GM18873 (cell line): Measurements from ENCODE around the gene ANAPC1.
"Not testable (repeated sequence)": the region's sequence is repeated elsewhere in the genome, so short reads cannot be mapped to it uniquely, and the experiment has no call there.

Source experiments
- ATAC-seq: cut with Tn5 transposase; IDR thresholded peaks from one replicate; pipeline ENCODE4 v1.9.1; 2021; ENCODE audit warnings: mild to moderate bottlenecking, moderate library complexity, moderate number of reproducible peaks; ENCODE audit not compliant: unreplicated experiment, low FRiP score

Gene ANAPC1

DNA sequence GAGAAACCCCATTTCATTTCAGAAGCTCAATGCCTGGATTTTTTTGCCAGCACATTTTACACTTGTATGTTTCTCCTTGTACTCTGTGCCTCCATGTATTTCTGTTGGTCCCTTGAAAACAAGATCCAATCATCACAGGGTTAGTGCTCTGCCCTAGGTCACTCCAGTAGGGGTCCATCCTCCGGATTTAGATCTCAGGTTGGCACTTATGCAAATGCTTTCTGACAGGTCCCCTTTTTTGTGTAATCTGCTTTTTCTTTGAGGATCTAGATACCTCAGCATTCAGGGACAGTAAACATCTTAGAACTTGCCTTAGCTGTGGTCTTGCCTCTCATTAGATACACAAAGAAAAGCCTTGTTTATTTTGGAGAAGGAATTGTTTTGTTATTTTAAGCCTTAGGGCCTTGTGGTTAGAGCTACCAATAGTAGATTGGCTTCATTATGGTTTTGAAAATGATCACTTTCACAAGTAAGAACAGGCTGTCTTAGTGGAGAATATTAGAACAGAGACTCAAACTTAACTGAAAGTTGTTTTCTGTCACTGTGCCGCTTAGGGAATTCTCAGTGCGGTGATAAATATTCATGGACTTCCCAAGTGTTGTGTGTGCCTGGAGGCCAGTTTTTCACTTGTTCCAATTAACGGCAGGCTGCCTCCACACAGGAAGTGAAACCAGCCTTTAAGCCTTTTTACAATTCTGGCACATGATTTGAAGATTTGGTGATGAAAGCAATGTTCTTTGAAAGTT, 22.2 kb upstream of the ANAPC1 start:
- no peak for ATAC-seq

DNA sequence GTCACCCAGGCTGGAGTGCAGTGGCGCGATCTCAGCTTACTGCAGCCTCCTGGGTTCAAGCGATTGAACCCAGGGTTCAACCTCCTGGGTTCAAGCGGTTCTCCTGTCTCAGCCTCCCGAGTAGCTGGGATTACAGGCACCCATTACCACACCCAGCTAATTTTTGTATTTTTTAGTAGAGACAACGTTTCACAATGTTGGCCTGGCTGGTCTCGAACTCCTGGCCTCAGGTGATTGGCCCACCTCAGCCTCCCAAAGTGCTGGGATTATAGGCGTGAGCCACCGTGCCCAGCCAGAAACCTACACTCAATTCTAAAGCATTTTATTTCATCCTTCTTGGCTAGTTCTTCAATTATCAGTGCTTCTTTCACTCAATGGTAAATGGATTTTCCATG, 21.5 kb upstream of the ANAPC1 start:
- not testable (repeated sequence) for ATAC-seq

DNA sequence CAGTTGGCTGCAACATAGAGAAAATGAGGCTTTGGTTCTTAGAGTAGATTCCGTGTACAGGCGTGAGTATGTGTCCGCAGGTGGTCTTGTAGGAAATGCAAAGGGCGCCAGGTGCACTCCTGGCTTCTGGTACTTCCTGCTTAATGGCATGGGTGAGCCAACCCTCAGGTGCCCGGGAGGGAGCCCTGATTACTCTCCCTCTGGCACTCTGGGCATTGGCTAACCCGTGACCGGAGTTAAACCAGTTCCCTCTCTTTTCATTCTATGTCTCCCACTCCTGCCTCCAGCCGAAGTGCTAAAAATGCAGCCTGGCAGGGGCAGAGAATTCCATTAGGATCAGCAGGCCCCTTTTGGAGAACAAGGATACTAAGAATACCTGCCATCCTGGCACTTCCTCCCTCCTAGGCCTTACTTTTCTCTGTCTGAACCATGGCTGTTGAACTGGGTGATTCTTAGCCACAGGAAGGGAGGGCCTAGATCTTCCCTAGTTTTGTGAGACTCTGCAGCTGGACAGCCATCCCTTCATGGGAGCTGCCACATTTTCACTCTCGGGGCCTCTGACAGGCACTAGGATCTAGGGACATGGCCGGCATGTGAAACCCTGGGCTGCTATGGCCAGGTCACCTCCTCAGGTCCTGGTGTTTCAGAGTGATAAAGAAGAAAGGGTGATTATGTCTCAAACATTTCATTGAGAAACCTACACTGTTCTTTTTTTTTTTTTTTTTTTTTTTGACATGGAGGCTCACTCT, 20.9 kb upstream of the ANAPC1 start:
- no peak for ATAC-seq

DNA sequence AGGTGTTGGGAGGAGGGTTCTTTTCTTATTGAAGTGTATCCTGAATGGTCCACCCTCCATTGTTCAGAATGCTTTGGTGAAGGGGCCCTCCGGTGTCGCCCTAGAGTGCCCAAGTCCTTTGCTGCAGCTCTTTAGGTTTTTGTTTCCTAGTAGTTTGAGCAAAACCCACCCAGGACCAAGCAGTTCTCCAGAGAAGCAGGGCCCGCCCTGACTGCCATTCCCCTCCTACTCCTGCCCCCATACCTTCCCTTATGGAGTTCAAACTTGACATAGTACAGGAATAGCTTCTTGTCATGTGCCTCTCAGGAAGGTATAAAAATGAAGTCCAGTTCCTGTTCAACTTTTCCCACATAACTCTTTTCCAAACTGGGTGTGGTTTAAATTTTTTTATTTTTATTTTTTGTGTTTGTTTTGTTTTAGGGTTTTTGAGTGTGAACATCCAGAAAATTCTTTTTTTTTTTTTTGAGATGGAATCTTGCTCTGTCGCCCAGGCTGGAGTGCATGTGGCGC, 20.0 kb upstream of the ANAPC1 start:
- ATAC-seq = no peak

DNA sequence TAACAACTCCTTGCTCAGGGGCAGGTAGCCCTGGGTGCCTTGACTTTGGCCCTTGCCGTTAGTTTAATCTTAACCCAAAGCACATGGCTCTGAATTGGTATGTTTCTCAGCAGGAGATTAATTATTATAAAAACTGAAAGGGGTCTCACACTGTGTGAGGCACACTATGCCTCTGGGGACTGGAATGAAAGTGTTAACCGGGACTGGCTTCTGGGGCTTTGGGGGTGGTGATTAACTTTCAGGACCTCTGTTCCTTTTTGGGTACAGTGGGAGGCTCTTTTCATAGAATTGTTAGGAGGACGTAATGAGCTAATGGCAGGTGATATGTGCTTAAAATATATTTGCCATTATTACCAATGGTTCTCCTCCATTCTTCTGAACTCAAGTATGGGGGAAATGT, 19.5 kb upstream of the ANAPC1 start:
- no peak for ATAC-seq

DNA sequence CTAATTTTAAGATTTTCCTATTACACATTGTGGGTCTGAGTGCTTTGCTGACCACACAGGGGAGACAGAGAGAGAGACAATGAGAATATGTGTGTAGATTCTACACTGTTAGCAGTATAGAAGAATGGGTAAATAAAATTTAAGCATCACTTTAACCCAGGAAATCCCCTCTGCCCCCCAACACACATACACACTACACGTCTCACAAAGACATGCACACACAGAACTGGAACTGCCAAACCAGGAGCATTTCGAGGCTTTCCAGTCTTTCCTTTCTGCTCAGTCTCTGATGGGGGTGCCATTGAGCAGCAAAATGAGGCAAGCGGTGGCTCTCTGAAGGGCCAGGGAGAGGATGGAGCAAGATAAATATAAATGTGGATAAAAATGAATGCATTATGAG, 16.9 kb upstream of the ANAPC1 start:
- ATAC-seq = no peak

DNA sequence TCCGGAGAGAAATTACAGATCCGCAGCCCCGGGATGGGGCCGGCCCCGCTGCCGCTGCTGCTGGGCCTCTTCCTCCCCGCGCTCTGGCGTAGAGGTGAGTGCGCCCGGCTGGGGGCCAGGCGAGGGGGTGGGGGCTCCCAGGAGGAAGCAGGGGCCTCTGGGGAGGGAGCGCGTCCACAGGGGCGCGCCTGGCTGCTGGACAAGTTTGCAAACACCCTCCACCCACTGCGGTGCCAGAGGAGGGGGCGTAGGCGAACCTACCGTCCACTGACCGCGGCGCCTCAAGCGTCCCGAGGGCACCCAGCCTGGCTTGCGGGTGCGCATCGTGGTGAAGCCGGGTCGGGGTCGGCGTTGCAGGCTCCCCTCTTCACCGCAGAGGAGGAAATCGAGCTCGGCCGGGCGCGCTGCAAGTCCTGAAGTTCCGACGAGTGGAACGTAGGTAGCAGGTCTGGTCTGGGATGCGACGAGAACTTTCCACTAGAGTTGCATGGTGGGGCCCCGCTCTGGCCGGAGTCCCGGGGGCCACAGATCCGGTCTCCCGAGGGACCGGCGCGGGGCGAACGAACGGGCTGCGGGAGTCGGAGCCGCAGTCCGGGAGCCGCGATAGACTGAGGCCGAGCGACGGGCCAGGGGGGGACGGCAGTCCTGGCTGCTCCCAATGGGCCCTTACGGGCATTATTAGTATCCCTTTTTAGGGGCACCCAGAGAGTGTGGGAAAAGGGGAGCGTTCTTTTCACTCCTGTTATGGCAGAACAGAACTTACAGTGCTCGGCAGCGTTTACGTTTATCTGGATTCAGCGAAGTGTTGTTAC, 14.9 kb upstream of the ANAPC1 start:
- ATAC-seq = no peak

DNA sequence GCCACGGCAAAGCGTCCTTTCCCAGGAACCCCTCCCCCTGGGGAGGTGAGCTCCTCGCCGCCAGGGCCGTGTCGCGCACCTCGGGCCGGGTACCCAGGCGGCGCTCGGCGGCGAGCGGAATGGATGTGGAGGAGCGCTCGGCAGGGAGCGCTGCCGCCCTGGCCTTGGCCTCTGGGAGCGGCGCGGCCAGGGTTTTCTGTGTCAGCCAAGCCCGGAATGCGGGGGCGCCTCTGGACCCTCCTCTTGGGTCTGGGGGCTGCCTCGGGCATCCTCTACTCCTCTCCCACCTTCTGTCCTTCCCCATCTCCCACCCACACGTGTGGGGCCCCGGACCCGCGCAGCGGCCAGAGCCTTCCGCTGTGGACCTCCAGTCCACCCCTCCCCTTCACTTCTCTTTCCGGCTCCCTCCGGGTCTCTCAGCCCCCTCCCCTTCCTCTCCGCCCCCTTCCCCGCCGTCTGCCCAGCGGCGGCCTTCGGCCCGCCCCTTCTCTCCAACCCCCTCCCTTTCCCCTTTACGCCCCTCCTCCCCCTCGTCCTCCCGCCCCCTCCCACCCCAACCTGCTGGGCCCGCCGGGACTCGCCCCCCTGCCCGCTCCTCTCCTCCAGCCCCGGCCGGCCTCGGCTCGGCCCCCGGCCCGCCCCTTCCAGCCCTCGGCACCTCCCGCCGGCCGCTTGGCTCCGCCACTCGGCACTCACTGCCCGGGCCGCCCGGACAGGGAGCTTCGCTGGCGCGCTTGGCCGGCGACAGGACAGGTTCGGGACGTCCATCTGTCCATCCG, 14.1 kb upstream of the ANAPC1 start, which contains the start of gene MERTK:
Gene MERTK (plus strand): TSS at position 684 of the 779 bp plus-strand sequence. CDS start 129 bp downstream, outside the sequence.
- ATAC-seq = no peak

DNA sequence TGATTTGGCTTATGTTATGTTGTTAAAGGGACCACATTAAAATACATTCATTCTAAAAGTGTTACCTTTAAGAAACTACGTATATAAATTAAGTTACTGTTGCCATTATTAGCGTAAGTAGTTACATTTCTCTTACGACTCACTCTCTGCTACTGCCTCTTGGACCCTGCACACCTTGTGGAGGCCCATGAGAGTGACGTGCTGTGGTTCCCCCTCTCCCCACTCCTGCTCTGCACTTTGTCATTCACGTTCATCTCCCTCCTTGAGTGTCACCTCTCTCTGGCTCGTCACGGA, 13.6 kb upstream of the ANAPC1 start:
- no peak for ATAC-seq

DNA sequence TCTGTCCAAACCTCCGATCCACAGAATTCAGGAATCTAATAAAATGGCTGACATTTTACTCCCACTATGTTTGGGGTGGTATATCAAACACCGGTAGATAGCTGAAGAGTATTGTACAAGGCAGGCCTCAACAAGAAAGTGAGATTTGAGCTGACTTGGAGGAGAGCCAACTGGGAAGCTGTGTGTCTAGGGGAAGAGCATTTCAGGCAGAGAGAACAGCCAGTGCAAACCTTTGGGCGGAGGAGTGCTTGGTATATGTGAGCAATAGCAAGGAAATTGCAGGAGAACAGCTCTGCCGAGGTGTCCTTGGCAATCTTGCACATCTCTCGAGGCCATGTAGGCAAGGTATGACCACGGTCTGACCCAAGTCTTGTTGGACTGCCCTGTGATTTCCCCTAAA, 12.6 kb upstream of the ANAPC1 start:
- no peak for ATAC-seq

DNA sequence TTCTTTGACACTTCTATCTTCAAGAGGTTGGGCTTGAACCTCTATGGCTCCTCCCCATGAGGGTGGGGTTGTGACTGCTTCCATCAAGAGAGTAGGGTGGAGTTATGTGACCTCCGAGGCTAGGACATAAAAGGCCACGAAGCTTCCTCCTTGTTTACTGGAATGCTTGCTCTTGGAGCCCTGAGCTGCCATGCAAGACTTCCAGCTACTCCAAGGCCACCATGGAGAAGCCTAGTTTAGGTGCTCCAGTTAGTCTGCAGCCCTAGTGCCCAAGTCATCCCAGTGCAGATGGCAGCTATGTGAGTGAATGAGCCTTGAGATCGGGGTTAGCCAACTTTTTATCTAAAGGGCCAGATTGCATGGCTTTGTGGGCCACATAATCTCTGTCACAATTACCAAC, 12.0 kb upstream of the ANAPC1 start:
- ATAC-seq = no peak

DNA sequence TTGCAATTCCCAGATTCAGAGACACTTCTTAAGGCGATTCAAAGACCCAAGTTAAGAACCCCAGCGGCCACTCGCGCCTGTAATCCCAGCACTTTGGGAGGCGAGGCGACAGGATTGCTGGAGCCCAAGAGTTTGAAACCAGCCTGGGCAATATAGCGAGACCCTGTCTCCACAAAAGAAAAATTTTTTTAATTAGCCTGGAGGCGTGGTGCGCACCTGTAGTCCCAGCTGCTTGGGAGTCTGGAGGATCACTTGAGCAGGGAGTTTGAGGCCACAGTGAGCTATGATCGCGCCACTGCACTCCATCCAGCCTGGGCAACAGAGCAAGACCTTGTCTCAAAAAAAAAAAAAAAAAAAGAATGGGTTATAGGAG, 585 bp upstream of the ANAPC1 start:
- no peak for ATAC-seq

DNA sequence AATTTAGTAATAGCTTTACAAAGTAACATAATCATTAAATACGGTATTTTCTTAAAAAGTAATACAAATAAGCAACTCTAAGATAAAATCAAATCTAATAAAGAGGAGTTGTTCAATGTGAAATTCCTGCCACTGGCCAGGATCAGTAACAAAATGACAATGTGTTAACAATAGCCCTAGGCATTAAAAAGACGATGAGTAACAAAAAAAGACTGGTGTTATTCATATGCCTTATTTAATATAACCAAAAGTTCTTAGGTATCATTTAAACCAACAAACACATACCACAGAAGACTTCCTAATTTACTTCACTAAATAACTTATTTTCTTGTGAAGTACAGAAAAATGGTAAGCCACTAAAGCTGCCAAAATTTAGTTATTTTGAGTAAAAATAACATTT, 11.2 kb downstream of the ANAPC1 start:
- not testable (repeated sequence) for ATAC-seq

DNA sequence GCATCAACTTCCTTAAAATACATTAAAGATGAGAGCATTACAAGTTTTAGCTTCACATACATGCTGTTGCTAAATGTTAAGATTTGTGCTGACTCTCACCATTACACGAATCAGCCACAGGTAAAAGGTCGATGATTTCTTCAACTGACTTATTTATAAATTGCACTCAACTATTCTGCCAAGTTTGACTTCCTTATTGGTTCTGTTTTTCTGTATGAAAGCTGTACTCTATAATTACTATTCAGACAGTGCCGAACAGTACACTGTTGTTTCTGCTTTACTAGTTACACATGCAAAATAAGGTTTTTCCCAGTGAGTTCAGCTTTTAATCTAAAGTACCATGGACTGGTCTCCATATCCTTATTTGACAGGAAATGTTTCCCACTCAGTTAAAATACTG, 18.9 kb downstream of the ANAPC1 start:
- ATAC-seq = not testable (repeated sequence)

DNA sequence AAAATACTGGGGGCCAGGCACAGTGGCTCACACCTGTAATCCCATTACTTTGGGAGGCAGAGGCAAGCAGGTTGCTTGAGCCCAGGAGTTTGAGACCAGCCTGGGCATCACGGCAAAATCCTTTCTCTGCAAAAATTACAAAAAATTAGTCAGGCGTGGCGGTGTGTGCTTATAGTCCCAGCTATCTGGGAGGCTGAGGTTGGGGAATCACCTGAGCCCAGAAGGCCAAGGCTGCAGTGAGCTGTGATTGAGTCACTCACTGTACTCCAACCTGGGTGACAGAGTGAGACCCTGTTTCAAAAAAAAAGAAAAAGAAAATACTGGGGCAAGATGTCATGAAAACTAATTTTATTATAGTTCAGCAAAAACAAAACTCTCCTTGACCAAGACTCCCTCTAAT, 24.0 kb downstream of the ANAPC1 start:
- not testable (repeated sequence) for ATAC-seq

DNA sequence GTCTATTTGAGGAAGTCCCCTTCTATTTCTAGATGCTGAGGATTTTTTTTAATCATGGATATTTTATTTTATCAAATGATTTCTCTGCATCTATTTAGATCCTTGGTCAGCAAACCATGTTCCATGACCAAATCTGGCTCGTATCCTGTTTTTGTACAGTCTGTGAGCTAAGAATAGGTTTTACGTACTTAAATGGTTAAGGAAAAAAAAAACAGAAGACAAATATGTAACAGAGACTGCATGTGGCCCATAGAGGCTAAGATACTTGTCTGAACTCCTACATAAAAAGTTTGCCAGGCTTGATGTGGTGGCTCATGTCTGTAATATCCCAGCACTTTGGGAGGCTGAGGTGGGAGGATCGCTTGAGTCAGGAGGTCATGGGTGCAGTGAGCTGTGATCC, 31.4 kb downstream of the ANAPC1 start:
- ATAC-seq = not testable (repeated sequence)

DNA sequence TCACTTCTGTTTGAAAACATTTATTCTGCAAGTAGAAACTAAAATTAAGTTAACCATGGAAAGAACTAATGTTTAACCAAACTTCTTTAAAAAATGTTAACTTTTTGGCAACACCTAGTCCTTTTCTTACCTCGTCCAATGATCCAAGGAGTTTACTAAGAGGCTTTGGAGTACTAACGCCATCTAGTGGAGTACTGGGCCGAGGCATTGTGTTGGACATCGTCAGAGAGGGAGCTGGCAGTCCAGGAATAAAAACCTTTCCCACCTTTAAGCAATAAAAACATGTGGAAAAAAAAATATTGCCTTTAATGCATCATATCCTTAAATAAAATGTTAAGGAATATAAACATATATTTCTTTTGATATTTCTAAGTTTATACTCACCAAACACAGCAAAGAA, 33.3 kb downstream of the ANAPC1 start:
- not testable (repeated sequence) for ATAC-seq

DNA sequence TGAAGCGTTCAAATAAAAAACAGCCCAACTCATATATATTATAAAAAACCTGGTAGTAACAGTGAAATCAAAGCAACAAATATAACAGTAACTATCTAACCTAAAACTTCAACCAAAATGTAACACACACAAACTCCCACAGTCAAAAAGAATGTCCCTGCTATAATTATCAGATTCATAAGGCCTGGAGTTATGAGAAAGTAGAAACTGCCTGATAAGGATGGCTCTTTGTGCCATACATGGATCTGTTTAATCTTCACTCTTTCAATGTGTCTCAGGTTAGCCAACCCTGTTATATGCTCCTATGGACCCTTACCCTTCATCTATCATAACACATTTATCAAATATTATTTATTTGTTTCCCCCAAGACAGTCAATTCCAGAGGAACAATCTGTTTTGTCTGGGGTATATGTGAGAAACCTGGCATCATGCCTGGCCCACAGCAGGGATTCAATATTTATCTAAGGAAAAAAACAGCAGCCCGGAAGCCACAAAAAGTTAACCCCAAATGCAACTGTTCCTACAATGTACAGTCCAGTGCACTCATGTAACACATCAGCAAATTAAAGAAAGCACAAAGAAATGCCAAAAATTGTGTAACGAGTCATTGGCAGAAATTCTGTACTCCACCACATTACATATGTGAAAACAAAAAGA, 44.2 kb downstream of the ANAPC1 start:
- not testable (repeated sequence) for ATAC-seq

DNA sequence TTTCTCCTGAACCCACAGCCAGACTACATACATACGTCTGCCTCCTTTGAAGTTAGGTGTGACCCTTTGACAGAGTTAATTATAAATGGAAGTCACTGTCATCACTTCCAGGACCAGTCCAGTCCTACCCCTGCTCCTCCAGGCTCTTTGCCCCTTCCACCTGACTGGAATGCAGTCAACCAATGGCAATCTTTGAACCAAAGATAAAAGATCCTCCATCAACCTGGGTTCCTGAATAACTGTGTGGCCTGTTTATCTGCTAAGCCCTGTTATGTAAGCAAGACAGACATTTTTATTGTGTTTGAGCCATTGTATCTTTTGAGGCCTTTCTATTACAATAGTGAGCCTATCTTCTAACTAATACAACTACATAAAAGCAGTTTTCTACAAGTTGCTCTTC, 45.0 kb downstream of the ANAPC1 start:
- not testable (repeated sequence) for ATAC-seq

DNA sequence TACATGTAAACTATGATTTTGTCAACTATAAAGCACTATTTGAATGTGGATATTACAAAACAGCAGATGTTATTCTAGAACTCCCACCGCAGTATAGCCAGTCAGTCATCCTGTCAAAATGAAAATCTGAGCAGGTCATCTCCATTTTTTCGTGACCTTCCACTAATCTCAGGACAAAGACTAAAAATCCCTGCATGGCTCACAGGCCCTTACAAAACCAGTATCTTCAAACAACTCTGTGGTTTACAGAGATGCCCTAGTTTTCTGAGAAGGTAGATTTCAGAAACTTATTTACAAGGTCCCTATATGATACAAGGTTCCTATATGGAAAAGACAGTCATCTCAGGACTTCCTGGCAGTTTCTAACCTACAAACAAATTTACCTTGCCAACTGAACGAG, 49.8 kb downstream of the ANAPC1 start:
- not testable (repeated sequence) for ATAC-seq
